Measurements from ENCODE around the gene COL5A1.

The COL5A1 gene

GRCh38 chr9:134685784-134686183 is 44.2 kb downstream of the COL5A1 start:
- H3K36me3 ChIP-seq (ENCODE audit: insufficient read depth, low read length), result no peaks in the 10 kb centered on the region
- no peak overlapping the region for H2AFZ ChIP-seq (ENCODE audit: low read depth, low read length)
- no peak overlapping the region for H3K4me3 ChIP-seq (ENCODE audit: low read depth in 1 of 2, low read length in 2 of 2)
- H3K27me3 ChIP-seq (ENCODE audit: insufficient read depth, low read length, poor library complexity), result no peaks in the 10 kb centered on the region
- no peaks in the 10 kb centered on the region for H3K79me2 ChIP-seq (ENCODE audit: insufficient read depth, low read length)
- H3K9ac ChIP-seq (ENCODE audit: low read depth, low read length), result no peak overlapping the region
- H3K4me1 ChIP-seq (ENCODE audit: insufficient read depth, low read length), result no peaks in the 10 kb centered on the region
- DNase-seq (no peak), ATAC-seq (ENCODE audit: insufficient read depth, low read depth) (no peak)
- no peaks in the 10 kb centered on the region; the same call in 1 of the 2 replicates for H4K20me1 ChIP-seq (ENCODE audit: insufficient read depth, low read length)
- H3K9me3 ChIP-seq (ENCODE audit: insufficient read depth, low read length, severe bottlenecking), result peaks cover 6% of the 10 kb centered on the region
- no peak overlapping the region for H3K4me2 ChIP-seq (ENCODE audit: insufficient read depth, low read length)
- no peak overlapping the region for H3K27ac ChIP-seq (ENCODE audit: low read length)
- TF ChIP-seq EZH2 (IDR thresholded peaks at IDR 0.05; ENCODE audit: borderline replicate concordance, low read depth, low read length, severe bottlenecking), result no peak
- TF ChIP-seq CTCF (IDR thresholded peaks at IDR 0.05; ENCODE audit: borderline replicate concordance, extremely low read depth, low read length, poor library complexity, severe bottlenecking), result no peak

GRCh38 chr9:134686896-134687295 is 45.3 kb downstream of the COL5A1 start:
- H3K27me3 ChIP-seq (ENCODE audit: insufficient read depth, low read length, poor library complexity), result no peaks in the 10 kb centered on the region
- no peak overlapping the region for H3K4me2 ChIP-seq (ENCODE audit: insufficient read depth, low read length)
- H3K9ac ChIP-seq (ENCODE audit: low read depth, low read length), result no peak overlapping the region
- no peaks in the 10 kb centered on the region for H3K36me3 ChIP-seq (ENCODE audit: insufficient read depth, low read length)
- no peak overlapping the region for H2AFZ ChIP-seq (ENCODE audit: low read depth, low read length)
- peaks cover 6% of the 10 kb centered on the region for H3K9me3 ChIP-seq (ENCODE audit: insufficient read depth, low read length, severe bottlenecking)
- no peak for TF ChIP-seq CTCF (IDR thresholded peaks at IDR 0.05; ENCODE audit: borderline replicate concordance, extremely low read depth, low read length, poor library complexity, severe bottlenecking)
- TF ChIP-seq EZH2 (IDR thresholded peaks at IDR 0.05; ENCODE audit: borderline replicate concordance, low read depth, low read length, severe bottlenecking), result no peak
- DNase-seq (no peak), ATAC-seq (ENCODE audit: insufficient read depth, low read depth) (no peak)
- H3K27ac ChIP-seq (ENCODE audit: low read length), result no peak overlapping the region
- H4K20me1 ChIP-seq (ENCODE audit: insufficient read depth, low read length), result no peaks in the 10 kb centered on the region; the same call in 1 of the 2 replicates
- H3K4me1 ChIP-seq (ENCODE audit: insufficient read depth, low read length), result no peaks in the 10 kb centered on the region
- H3K79me2 ChIP-seq (ENCODE audit: insufficient read depth, low read length), result no peaks in the 10 kb centered on the region
- no peak overlapping the region for H3K4me3 ChIP-seq (ENCODE audit: low read depth in 1 of 2, low read length in 2 of 2)

GRCh38 chr9:134687556-134687955 is 46.0 kb downstream of the COL5A1 start:
- Histone ChIP-seq H4K20me1 (ENCODE audit: insufficient read depth, low read length) (no peaks in the 10 kb centered on the region; the same call in 1 of the 2 replicates), H3K4me3 (ENCODE audit: low read depth in 1 of 2, low read length in 2 of 2) (no peak overlapping the region), H3K36me3 (ENCODE audit: insufficient read depth, low read length) (no peaks in the 10 kb centered on the region), H2AFZ (ENCODE audit: low read depth, low read length) (no peak overlapping the region), H3K27me3 (ENCODE audit: insufficient read depth, low read length, poor library complexity) (no peaks in the 10 kb centered on the region), H3K27ac (ENCODE audit: low read length) (no peak overlapping the region), H3K9me3 (ENCODE audit: insufficient read depth, low read length, severe bottlenecking) (peaks cover 6% of the 10 kb centered on the region), H3K79me2 (ENCODE audit: insufficient read depth, low read length) (no peaks in the 10 kb centered on the region), H3K4me2 (ENCODE audit: insufficient read depth, low read length) (no peak overlapping the region), H3K4me1 (ENCODE audit: insufficient read depth, low read length) (no peaks in the 10 kb centered on the region), H3K9ac (ENCODE audit: low read depth, low read length) (no peak overlapping the region)
- no peak for ATAC-seq (ENCODE audit: insufficient read depth, low read depth)
- DNase-seq, result no peak
- TF ChIP-seq CTCF (IDR thresholded peaks at IDR 0.05; ENCODE audit: borderline replicate concordance, extremely low read depth, low read length, poor library complexity, severe bottlenecking) (no peak), EZH2 (IDR thresholded peaks at IDR 0.05; ENCODE audit: borderline replicate concordance, low read depth, low read length, severe bottlenecking) (no peak)

GRCh38 chr9:134688231-134688630 is 46.6 kb downstream of the COL5A1 start:
- Histone ChIP-seq H3K4me1 (ENCODE audit: insufficient read depth, low read length) (peaks cover 4% of the 10 kb centered on the region), H3K4me3 (ENCODE audit: low read depth in 1 of 2, low read length in 2 of 2) (no peak overlapping the region), H2AFZ (ENCODE audit: low read depth, low read length) (no peak overlapping the region), H3K36me3 (ENCODE audit: insufficient read depth, low read length) (no peaks in the 10 kb centered on the region), H3K27me3 (ENCODE audit: insufficient read depth, low read length, poor library complexity) (no peaks in the 10 kb centered on the region), H4K20me1 (ENCODE audit: insufficient read depth, low read length) (no peaks in the 10 kb centered on the region; the same call in 1 of the 2 replicates), H3K27ac (ENCODE audit: low read length) (no peak overlapping the region), H3K9ac (ENCODE audit: low read depth, low read length) (no peak overlapping the region), H3K79me2 (ENCODE audit: insufficient read depth, low read length) (no peaks in the 10 kb centered on the region), H3K9me3 (ENCODE audit: insufficient read depth, low read length, severe bottlenecking) (peaks cover 6% of the 10 kb centered on the region), H3K4me2 (ENCODE audit: insufficient read depth, low read length) (no peak overlapping the region)
- ATAC-seq (ENCODE audit: insufficient read depth, low read depth) (no peak), DNase-seq (no peak)
- no peak for TF ChIP-seq CTCF (IDR thresholded peaks at IDR 0.05; ENCODE audit: borderline replicate concordance, extremely low read depth, low read length, poor library complexity, severe bottlenecking)
- TF ChIP-seq EZH2 (IDR thresholded peaks at IDR 0.05; ENCODE audit: borderline replicate concordance, low read depth, low read length, severe bottlenecking), result no peak

All from DND-41 (cell line).